NCI-H1092 (cell line): ENCODE data around the gene ST14.

Experiments
- DNase-seq: peaks from one replicate; lab custom pipeline; 2025; lab: John Stamatoyannopoulos, UW

Gene ST14

DNA sequence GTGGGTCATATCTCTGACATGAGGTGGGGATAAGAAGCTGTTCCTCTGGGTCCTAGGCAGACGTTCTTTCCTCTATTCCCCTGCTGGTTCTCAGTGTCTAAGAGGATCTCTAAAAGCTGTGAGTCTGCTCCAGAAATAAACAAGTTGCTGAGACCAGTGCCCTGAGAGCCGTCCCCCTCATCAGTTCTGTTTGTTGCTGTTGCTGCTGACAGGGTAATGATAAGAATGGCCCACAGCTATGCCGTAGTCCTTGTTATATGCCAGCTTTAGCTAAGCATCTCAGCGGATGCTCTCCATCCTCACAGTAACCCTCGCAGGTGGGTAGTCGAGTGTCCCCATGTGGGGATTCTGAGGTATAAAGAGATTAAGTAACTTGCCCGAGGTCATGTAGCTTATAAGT lies 23.5 kb upstream of the ST14 start:
- no peak for DNase-seq

- no peak for DNase-seq
Observed at GRCh38 chr11:130137999-130138398, 21.6 kb upstream of the ST14 start.

GRCh38 chr11:130139401-130139800 lies 20.2 kb upstream of the ST14 start:
- DNase-seq: no peak

- no peak for DNase-seq
Observed at GRCh38 chr11:130141561-130142341, 17.8 kb upstream of the ST14 start.

GRCh38 chr11:130144141-130144540 lies 15.4 kb upstream of the ST14 start:
- no peak for DNase-seq

- peak; percentile 26 for DNase-seq
Observed at GRCh38 chr11:130144861-130145281, 14.7 kb upstream of the ST14 start.

GRCh38 chr11:130145311-130145812 lies 14.2 kb upstream of the ST14 start:
- DNase-seq: no peak

DNA sequence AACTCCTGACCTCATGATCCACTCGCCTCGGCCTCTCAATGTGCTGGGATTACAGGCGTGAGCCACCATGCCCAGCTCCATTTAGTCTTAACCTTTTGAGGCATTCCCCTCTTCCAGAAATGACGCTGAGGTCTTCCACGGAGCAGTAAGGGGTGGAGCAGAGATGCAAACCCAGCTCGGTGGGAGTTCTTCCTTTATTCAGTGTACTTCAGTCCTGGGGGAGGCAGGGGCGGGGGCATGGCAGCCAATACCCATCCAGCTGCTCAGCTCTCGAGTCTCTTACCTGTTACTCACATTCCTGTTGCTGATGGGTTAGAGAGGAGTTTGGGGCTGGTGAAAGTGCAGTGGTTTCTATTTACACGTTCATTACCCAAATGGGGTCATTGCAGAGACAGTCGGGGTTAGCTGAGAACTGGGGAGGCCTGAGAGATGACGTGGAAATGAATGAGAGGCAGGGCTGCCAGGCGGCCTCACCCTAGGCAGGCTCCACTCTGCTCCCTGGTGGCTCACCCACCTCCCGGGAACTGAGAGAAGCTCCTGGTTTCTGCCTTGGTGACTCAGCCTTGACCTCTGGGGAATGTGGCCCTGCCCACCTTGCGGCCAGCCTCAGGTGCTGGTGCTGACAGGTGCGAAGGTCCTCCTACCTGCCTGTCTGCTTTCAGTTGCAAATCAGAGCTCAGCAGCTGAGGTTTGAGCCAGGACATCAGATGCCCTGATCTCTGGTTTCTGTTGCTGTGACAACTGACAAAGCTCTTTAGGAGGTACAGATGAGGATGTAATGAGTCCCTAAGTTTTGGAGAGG lies 13.4 kb upstream of the ST14 start:
- no peak for DNase-seq

DNA sequence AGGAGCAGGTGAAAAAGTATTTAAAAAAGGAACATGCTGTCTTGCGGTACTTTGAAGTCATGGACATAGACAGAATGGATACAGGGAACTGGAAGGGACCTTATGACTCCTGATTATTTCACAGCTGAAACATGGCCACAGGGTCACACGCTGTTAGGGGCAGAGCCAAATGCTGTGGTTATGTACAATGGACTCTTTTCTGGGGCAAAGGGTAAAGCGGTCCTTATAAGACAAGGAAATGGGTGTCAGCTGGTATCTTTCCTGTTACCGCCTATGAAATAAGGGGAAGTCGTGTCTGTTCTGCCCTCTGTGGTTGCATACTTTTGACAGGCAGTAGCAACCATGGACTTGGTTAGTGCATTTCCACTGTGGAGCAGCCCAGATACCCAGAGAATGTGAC lies 12.8 kb upstream of the ST14 start:
- DNase-seq: no peak

DNA sequence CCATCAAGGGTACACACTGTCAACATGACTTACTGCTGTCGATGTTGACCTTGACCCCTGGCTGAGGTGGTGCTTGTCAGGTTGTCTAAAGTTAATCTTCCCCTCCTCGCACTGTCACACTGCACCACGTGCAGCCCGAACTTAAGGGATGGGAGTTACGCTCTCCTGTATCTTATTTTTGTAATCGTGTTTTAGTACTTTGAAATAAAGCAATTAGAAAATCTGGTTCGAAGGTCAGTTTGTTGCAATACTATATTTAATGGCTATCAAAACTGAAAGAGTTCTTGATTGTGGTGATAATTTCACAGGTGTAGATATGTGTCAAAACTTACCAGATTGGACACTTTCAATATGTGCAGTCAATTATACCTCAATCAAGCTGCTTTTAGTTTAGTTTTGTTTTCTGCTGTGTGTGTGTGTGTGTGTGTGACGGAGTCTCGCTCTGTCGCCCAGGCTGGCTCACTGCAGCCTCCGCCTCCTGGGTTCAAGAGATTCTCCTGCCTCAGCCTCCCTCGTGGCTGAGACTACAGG lies 10.7 kb upstream of the ST14 start:
- no peak for DNase-seq

DNA sequence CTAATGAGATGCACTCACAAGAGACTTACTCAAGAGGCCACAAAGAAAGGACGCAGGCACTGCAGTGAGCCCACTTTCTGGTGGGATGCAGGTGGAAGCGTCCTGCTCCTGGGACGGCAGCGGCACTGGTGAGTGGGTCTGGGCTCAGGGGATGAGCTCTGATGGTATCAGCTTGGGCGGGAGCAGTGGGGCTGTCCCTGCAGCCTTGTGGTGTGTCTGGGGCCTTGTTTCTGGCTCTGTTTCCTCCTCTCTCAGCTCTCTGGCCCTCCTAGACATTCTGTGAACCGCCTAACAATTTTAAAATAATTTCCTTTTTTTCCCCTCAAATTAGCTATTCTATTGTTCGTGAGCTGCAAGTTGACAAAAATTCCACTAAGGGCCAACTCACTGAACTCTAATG lies 8.8 kb upstream of the ST14 start:
- DNase-seq: no peak

- no peak for DNase-seq
Observed at GRCh38 chr11:130151196-130151595, 8.4 kb upstream of the ST14 start.

DNA sequence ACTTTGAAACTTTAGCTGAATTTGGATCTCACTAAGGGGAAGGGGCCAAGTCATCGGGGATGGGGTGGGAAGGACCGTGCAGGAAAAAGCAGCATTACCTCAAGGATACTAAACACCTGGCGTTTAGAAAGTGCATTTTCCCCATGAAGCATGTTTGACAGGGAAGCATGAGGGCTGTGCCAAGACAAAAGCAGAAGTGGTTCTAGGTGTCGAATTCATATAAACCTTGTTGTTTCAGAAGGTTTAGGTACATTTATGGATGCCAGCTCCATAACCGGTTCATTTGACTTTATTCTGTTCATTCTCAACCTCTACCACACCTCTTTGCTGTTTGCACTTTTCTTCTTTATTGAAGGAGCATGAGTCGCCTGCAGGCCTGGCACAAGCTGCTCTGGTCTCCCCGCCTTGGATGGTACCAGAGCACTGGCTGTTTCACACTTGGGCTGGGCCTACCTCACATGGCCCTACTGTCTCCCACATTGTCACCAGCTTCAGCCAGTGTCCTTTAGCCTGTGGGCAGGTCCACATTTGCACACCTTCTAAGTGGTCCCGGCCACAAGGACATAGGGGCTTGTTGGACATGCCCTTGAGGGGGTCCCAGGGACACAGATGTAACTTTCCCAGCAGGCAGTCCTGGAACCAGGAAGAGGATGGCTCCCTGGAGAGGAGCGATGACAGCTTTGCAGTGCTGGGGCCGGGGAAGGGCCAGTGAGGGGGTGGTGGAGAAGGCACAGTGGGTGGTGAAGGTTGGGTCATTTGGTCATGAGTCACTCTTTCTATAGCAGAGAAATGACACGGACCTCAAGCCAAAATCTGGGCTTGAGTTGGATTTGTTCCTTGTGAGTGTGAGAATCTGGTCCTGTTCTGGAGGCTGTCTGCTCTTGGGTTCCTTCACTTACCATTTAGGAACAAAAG lies 3.2 kb upstream of the ST14 start:
- DNase-seq: no peak

DNA sequence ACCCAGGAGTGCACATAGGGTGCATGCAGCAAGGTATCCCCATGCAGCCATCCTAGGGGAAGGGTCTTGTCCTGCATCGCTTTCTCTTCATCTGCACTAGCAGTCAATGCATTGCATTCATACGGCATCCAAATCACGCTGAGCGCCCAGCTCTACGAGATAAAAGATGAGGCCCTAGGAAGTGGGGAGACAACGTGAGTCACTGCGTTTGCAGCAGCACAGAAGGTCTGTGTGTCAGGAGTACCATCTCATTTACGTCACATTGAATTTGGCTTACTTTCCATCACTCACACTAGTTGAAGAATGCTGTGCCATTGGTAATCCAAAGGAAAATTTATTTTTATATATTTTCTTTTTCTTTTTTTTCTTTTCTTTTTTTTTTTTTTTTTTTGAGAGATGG lies 2.5 kb upstream of the ST14 start:
- no peak for DNase-seq

DNA sequence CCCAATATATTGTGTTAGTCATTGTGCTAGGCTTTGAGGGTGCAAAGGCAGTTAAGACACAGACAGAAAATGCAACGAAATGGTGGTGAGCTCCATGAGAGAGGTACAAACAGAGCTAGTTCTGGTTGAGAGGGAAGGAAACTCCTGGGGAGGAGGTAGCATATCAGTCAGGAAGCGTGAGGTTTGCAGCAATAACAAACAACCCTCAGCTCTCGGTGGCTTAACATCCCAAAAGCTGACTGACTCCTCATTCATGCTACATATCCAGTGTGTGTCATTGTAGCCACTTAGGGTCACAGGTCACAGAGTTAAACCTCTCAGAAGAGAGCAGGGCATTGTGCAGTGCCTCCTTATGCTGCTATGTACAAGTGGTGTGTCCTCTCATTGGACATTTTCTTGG lies 1.7 kb upstream of the ST14 start:
- no peak for DNase-seq

GRCh38 chr11:130159139-130159538 lies 443 bp upstream of the ST14 start:
- no peak for DNase-seq

- no peak for DNase-seq
Observed at GRCh38 chr11:130160498-130161155, 1.0 kb downstream of the ST14 start.

GRCh38 chr11:130161441-130162145 lies 2.0 kb downstream of the ST14 start:
- no peak for DNase-seq

- no peak for DNase-seq
Observed at GRCh38 chr11:130162733-130163132, 3.2 kb downstream of the ST14 start.

- DNase-seq: peak; percentile 30
Observed at GRCh38 chr11:130163346-130164220, 4.0 kb downstream of the ST14 start.
